SK-N-SH (cell line): ENCODE results near the gene IMPG1.

ENCODE experiments used
- CTCF ChIP-seq: fragments of 200-600 bp; sonication (generic); IDR thresholded peaks from 2 replicates; pipeline ENCODE4 v1.6.1; 2017; ENCODE audit warnings: antibody characterized with exemption, mild to moderate bottlenecking, moderate library complexity
- EZH2phosphoT487 ChIP-seq: fragments of 200-600 bp; sonication (generic); IDR thresholded peaks from 2 replicates; pipeline ENCODE4 v1.6.1; 2017; ENCODE audit warnings: low read depth, mixed run types, mild to moderate bottlenecking, antibody characterized with exemption, moderate library complexity, borderline replicate concordance
- FOXM1 ChIP-seq: IDR thresholded peaks from 2 replicates; pipeline ENCODE4 v1.4.0; 2012; ENCODE audit warnings: low read depth, mild to moderate bottlenecking
- POLR2AphosphoS5 ChIP-seq: IDR thresholded peaks from 2 replicates; pipeline ENCODE4 v1.6.1; 2012; ENCODE audit warnings: low read depth, low read length
- REST ChIP-seq: IDR thresholded peaks from 2 replicates; pipeline ENCODE4 v1.6.1; 2012; ENCODE audit warnings: mild to moderate bottlenecking, low read depth, low read length, moderate library complexity
- RXRA ChIP-seq: IDR thresholded peaks from 2 replicates; pipeline ENCODE4 v1.4.0; 2012; ENCODE audit warnings: low read depth, mild to moderate bottlenecking, borderline replicate concordance
- SIN3A ChIP-seq: IDR thresholded peaks from 2 replicates; pipeline ENCODE4 v1.6.1; 2012; ENCODE audit warnings: low read depth, mild to moderate bottlenecking, low read length, moderate library complexity, borderline replicate concordance
- TCF12 ChIP-seq: IDR thresholded peaks from 2 replicates; pipeline ENCODE4 v1.4.0; 2012
- TEAD4 ChIP-seq: IDR thresholded peaks from 2 replicates; pipeline ENCODE4 v1.4.0; 2012; ENCODE audit warnings: mild to moderate bottlenecking, borderline replicate concordance; ENCODE audit not compliant: insufficient read depth
- USF2 ChIP-seq: fragments of 150-350 bp; IDR thresholded peaks from 2 replicates; pipeline ENCODE4 v1.6.1; 2017; ENCODE audit warnings: antibody characterized with exemption, low read length, low read depth, borderline replicate concordance

GRCh38 chr6:75952128-75952527, 120.3 kb downstream of the IMPG1 start:
- no peak for TF ChIP-seq POLR2AphosphoS5
- no peak for TF ChIP-seq REST
- no peak for TF ChIP-seq TEAD4
- TF ChIP-seq SIN3A = no peak
- no peak for TF ChIP-seq FOXM1
- TF ChIP-seq RXRA = no peak
- no peak for TF ChIP-seq EZH2phosphoT487
- no peak for TF ChIP-seq CTCF
- TF ChIP-seq USF2 = no peak
- TF ChIP-seq TCF12 = no peak
